ENCODE data around the gene PAPOLA. TPM values are rescaled to one million over a fixed set of nuclear protein-coding genes. Genes with fewer than 3 reads are reported as not detected.
A peak's percentile ranks its signal among the peaks of the same experiment; 100 is the strongest.

Gene PAPOLA
- total RNA-seq, 6 experiments from 2014 or later = 68.0 to 102 (median 88.1) TPM

DNA sequence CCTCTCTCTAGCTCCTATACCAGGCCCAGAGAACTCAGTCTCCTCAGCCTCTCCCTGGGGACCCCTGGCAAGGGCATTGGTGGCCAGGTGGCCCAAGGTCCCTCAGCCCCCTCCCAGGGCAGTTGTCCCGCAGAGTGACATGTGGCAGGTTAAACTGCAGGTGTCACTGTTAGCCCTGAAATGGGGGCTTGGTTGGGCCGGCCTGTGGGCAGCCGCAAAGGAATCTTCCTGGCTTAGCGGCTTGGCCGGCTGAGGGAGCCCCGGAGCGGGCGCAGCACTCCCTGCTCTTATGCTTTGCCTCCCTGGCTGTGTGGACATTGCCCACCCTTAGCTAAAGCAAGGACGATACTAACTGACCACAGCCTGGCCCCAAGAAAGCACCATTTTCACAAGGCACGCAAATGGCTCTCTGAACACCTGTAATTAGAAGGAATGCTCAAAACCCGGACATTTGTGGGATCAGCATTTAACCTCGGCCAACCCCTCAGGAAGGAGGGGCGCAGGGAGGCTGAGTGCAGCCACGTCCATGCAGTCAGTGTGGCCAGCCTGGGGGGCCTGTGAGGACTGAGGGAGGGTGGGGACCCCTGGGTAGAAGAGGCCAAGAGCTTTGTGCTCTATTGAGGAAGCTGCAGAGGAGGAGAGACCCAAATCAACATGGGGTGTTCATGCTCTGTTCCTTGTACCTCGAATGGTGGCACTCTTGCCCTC lies 82.2 kb downstream of the PAPOLA start:
- Histone ChIP-seq H3K27me3 (no peaks in the 10 kb centered on the region), H3K4me1 (no peaks in the 10 kb centered on the region), H3K9me3 (no peaks in the 10 kb centered on the region), H3K27ac (no peak overlapping the region), H3K36me3 (no peaks in the 10 kb centered on the region), H3K4me3 (no peak overlapping the region)
- TF ChIP-seq, protein P1, sequence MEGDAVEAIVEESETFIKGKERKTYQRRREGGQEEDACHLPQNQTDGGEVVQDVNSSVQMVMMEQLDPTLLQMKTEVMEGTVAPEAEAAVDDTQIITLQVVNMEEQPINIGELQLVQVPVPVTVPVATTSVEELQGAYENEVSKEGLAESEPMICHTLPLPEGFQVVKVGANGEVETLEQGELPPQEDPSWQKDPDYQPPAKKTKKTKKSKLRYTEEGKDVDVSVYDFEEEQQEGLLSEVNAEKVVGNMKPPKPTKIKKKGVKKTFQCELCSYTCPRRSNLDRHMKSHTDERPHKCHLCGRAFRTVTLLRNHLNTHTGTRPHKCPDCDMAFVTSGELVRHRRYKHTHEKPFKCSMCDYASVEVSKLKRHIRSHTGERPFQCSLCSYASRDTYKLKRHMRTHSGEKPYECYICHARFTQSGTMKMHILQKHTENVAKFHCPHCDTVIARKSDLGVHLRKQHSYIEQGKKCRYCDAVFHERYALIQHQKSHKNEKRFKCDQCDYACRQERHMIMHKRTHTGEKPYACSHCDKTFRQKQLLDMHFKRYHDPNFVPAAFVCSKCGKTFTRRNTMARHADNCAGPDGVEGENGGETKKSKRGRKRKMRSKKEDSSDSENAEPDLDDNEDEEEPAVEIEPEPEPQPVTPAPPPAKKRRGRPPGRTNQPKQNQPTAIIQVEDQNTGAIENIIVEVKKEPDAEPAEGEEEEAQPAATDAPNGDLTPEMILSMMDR (IDR thresholded peaks at IDR 0.05) = peak; percentile 24 to 49 (median 47)
- no peak for TF ChIP-seq POLR2A (IDR thresholded peaks at IDR 0.05)
- DNase-seq (peak in 1 of 3 donors; percentile 64), ATAC-seq (peak; percentile 72 to 92 (median 85))
- 18% methylated on average over 14 of the region's 15 CpGs for WGBS (ENCODE audit: insufficient coverage, low coverage, low lambda C conversion rate, missing lambda C conversion rate)
- intact Hi-C loops (cut with DNase I) = loop anchor here in 1 of 2 donors (10.0 kb wide), 1 partner anchor 140 kb away; no protein-coding TSS in a partner anchor

DNA sequence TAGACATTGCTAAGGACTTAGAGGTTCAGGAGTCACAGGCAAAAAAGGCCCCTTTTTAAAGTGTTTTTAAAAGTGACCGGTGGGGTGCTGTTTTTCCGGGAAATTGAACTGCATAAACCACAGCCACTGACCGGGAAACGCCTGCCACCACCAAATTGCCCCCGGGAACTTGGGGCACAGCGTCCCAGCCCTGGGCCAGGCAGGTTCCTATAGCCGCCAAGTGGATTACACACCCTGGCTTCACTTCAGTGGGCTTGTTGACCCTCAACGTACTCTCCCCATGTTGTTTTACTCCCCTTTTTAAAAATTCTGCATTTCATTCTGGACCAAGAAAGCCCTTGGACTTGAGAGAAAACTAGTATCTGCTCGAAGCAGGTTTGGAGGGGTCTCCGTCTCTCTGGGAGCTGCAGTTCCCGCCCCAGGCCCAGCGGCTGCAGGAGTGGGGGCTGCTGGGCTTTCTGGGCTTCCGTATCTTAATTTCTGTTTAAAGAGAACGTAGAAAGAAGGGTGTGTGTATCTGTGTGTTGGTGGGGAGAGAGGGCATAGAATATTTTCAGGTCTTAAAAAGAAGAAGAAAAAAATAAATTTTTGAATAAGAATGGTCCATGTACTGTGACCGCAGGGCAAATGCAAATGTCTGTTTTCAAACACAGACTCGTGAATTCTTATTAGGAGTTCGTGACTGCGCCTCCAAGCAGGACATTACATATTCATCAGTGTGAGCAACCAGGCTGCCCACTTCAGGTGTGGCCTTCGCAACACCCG lies 82.9 kb downstream of the PAPOLA start:
- no peak for DNase-seq
- 72% methylated on average over 10 of the region's 20 CpGs for WGBS (ENCODE audit: insufficient coverage, low coverage, low lambda C conversion rate, missing lambda C conversion rate)
- intact Hi-C loops (cut with DNase I) = loop anchor here in 1 of 2 donors (10.0 kb wide), 1 partner anchor 140 kb away; no protein-coding TSS in a partner anchor
- no peak for ATAC-seq
- no peaks in the 10 kb centered on the region for H3K9me3 ChIP-seq
- TF ChIP-seq, protein P1 (IDR thresholded peaks at IDR 0.05) = no peak
- TF ChIP-seq POLR2A (IDR thresholded peaks at IDR 0.05) = no peak
- no peak overlapping the region for H3K27ac ChIP-seq
- H3K4me3 ChIP-seq = no peak overlapping the region
- H3K4me1 ChIP-seq = no peaks in the 10 kb centered on the region
- no peaks in the 10 kb centered on the region for H3K27me3 ChIP-seq
- no peaks in the 10 kb centered on the region for H3K36me3 ChIP-seq

DNA sequence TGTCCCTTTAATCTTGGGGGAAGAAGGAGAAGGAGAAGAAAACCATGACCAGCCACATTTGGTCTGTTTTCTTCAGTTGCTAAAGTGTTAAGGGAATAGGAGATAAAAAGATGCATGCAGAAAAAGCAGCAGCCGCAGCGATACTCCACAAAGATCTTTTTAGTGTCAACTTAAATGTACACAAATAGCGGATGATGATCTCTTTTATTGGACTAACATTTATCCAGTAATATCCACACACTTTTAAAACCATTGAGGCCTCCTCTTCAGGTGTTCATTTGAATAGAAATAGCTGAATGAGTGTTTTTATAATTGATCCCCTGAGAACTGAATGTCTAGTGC lies 83.5 kb downstream of the PAPOLA start:
- no peak for DNase-seq
- TF ChIP-seq, protein P1 (IDR thresholded peaks at IDR 0.05) = no peak
- no peak for TF ChIP-seq POLR2A (IDR thresholded peaks at IDR 0.05)
- 83% methylated on average over 3 of the region's 3 CpGs for WGBS (ENCODE audit: insufficient coverage, low coverage, low lambda C conversion rate, missing lambda C conversion rate)
- no peaks in the 10 kb centered on the region for H3K4me1 ChIP-seq
- intact Hi-C loops (cut with DNase I) = loop anchor here in 1 of 2 donors (10.0 kb wide), 1 partner anchor 139 kb away; no protein-coding TSS in a partner anchor
- no peak overlapping the region for H3K4me3 ChIP-seq
- no peaks in the 10 kb centered on the region for H3K9me3 ChIP-seq
- no peaks in the 10 kb centered on the region for H3K27me3 ChIP-seq
- no peak for ATAC-seq
- H3K27ac ChIP-seq = no peak overlapping the region
- no peaks in the 10 kb centered on the region for H3K36me3 ChIP-seq

DNA sequence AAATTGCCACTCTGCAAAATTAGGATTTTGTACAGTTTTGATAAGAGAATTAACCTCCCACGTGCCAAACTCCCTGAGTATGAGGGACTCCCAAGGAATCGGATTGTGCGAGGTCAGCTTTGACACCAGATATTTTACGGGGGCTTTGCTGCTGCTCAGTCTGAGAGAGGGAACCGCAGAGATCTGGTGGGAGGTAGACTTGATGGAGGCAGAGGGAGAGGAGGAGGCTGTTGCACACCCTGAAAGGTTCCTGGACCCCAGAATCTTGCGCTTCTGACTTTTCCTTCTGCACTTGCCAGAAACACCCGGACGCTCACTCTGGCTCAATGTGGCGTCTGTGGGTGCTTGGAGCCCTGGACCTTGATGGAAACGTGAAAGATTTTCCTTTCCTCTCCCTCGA lies 83.9 kb downstream of the PAPOLA start:
- Histone ChIP-seq H3K27ac (no peak overlapping the region), H3K4me1 (no peaks in the 10 kb centered on the region), H3K36me3 (no peaks in the 10 kb centered on the region), H3K9me3 (no peaks in the 10 kb centered on the region), H3K27me3 (no peaks in the 10 kb centered on the region), H3K4me3 (no peak overlapping the region)
- ATAC-seq = no peak
- whole genome bisulfite sequencing (ENCODE audit: insufficient coverage, low coverage, low lambda C conversion rate, missing lambda C conversion rate) = 63% methylated on average over 11 of the region's 11 CpGs
- intact Hi-C loops (cut with DNase I) = loop anchor here in 1 of 2 donors (10.0 kb wide), 1 partner anchor 139 kb away; no protein-coding TSS in a partner anchor
- TF ChIP-seq, protein P1 (IDR thresholded peaks at IDR 0.05) = no peak
- TF ChIP-seq POLR2A (IDR thresholded peaks at IDR 0.05) = no peak
- DNase-seq = no peak
